Lower leg skin (tissue), 4 donors: ENCODE results near the gene RGPD6. TPM values are rescaled to one million over a fixed set of nuclear protein-coding genes. Genes with fewer than 3 reads are reported as not detected.
"Not testable (repeated sequence)": the region's sequence is repeated elsewhere in the genome, so short reads cannot be mapped to it uniquely, and the experiment has no call there.

Experiments used
- DNase-seq, 2 donors: peaks; one replicate each; pipeline ENCODE4 v3.0.0-alpha.2; 2019; ENCODE audit warnings: low spot score in 2 of 2
- H3K4me3 ChIP-seq: fragments of 200-600 bp; sonication (generic); 2 replicates; pipeline ENCODE4 v1.5.1; 2017; ENCODE audit warnings: mild to moderate bottlenecking, low read depth; ENCODE audit not compliant: poor library complexity, severe bottlenecking
- WGBS, 2 donors: methylation state at CpG; one replicate each; pipeline ENCODE4 v1.1.5; 2018; 5-methylcytosine and 5-hydroxymethylcytosine counted together
- intact Hi-C: fragments of 100-400 bp; cut with DNase I; formaldehyde crosslinking; loops from one replicate; pipeline ENCODE4 v1.15.0; 2023; ENCODE audit warnings: low total_unique reads
- total RNA-seq, 4 donors: library from RNA; depleted of rRNA; stranded (reverse); fragments of >200 nt; gene quantifications; one replicate each; pipeline ENCODE4 v1.1.0, GENCODE V29; 2016

The RGPD6 gene
- 10 to 100 TPM; 34.0 to 45.1 (median 38.3) TPM for total RNA-seq

DNA sequence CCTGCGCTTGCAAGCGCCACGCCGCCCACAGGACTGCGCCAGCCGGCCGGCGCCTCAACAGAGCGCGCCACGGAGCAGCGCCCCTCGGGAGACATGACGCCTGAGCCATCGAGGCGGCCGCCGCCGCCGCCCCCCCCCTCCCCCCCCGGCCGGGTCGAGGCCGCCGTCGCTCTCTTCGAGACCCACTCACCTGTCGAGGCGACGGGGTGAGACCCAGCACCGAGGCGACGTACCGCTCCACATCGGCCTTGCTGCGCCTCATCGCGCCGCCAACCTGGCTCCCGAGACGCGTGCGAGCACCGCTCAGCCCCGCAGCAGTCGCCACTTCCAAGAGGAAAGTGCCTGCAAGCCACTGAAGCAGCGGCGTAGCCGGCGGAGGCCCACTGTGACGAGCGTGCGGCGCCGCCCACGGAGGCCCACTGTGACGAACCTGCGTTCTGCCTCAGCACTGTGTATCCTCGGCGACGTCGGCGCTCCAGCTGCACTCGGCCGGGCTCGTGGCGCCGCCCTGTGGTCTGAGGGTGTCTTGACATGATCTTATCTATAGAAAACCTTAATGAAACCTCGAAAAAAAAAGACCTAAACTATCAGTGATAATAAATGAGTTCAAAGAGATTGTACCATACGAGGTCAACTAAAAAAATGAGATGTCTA, at the start of gene RGPD6:
Gene RGPD6, minus strand, starts transcription at position 460 of the 654 bp plus-strand sequence. Its CDS starts 198 bp downstream, at position 262.
- H3K4me3 ChIP-seq, intact Hi-C loops, DNase-seq: not testable (repeated sequence)
- WGBS, 2 donors, result no CpG with 5 or more reads among the region's 70 CpGs

GRCh38 chr2:110619326-110619939, 42.4 kb upstream of the RGPD6 start:
- DNase-seq, intact Hi-C loops, H3K4me3 ChIP-seq: not testable (repeated sequence)
- 60 to 72% methylated on average over 2 of the region's 9 CpGs for WGBS, 2 donors

DNA sequence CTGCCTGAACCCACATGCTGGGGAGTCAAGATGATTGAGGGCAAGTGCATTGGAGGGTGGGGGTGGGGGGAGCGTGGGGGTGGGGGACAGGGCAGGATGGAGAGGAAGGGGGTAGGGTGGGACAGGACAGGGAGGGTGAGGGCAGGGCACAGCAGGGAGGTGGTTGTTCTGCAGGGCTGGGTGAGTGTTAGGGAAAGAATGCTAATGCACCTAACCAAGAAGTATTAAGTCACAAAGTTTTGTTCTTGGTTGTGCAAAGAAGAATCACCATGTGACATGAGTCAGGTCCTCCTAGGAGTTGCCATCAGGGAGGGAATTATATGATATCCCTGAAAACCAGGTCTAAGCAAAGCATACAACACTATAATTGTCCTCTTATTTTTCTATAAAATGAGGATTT, 36.9 kb upstream of the RGPD6 start:
- intact Hi-C loops, DNase-seq, H3K4me3 ChIP-seq: not testable (repeated sequence)
- no CpG with 5 or more reads among the region's 1 CpG for WGBS, 2 donors

GRCh38 chr2:110610613-110611250, 33.7 kb upstream of the RGPD6 start:
- peak in 1 of 2 donors; percentile 45 for DNase-seq
- H3K4me3 ChIP-seq, intact Hi-C loops: not testable (repeated sequence)
- WGBS, 2 donors, result no CpG with 5 or more reads among the region's 94 CpGs

DNA sequence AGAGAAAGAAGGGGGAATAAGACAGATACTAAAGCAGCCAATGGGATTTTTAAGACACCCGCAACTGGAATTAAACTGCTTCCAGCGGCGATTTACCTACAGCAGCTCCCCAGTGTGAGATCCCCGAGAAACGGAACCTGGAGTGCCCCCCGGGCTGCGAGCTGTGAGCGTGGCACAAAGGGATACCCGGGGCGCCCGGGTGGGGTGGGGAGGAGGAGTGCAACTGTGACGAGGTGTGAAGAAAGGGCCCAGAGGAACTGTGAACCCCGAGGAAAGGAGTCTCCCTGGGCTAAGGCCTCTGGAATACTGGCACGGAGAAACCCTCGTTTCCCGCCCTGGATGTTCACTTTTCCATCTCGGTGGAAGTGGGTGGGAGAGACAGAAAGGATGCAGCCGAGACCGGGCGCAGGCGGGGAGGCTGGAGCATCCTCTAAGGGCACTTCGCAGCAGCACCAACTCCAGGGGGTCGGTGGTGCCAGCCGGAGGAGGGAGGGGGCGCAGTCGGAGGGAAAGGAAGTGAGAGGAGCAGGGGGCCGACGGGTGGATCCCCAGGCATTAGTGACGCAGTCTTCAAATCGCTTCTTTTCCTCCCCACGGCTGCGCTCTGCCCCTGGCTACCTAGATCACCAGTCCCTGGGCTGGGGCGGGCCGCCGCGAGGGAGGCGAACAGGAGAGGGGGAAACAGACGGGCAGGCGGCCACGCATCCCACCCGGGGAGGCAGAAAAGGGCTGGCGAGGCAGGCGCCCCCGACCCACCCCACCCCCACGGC, 33.0 kb upstream of the RGPD6 start:
- peak in 1 of 2 donors; percentile 77 for DNase-seq
- WGBS, 2 donors, result 0% methylated on average over 1 of the region's 45 CpGs; no CpG with 5 or more reads in 1 of the 2 donors
- H3K4me3 ChIP-seq, intact Hi-C loops: not testable (repeated sequence)

GRCh38 chr2:110608788-110609502, 31.9 kb upstream of the RGPD6 start:
- no CpG with 5 or more reads among the region's 8 CpGs for WGBS, 2 donors
- intact Hi-C loops, result not testable (repeated sequence)

DNA sequence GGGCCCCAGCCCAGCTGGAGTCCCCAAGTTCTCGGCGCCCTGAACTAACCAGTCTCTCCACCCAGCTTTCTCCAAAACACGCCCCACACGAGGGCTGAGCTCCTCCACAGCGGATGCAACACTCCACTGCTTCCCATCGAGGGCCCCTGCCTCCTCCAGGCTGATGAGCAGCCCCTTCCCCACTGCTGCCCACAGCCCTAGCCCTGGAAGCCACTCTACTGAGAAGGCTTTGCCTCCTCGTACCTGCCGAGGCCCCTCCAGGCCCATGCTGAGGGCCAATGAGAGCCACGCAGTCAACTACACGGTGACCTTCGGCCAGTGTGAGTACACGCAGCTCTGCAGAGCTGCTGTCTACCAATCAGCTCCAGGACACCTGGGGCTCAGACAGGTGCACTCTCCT, 28.0 kb upstream of the RGPD6 start:
- intact Hi-C loops, H3K4me3 ChIP-seq: not testable (repeated sequence)
- DNase-seq, result peak in 1 of 2 donors; percentile 53
- WGBS, 2 donors, result 72 to 84% methylated on average over 7 to 8 of the region's 12 CpGs

More at GRCh38 chr2:110608788-110609502, 31.9 kb upstream of the RGPD6 start:
- not testable (repeated sequence) for DNase-seq, H3K4me3 ChIP-seq

DNA sequence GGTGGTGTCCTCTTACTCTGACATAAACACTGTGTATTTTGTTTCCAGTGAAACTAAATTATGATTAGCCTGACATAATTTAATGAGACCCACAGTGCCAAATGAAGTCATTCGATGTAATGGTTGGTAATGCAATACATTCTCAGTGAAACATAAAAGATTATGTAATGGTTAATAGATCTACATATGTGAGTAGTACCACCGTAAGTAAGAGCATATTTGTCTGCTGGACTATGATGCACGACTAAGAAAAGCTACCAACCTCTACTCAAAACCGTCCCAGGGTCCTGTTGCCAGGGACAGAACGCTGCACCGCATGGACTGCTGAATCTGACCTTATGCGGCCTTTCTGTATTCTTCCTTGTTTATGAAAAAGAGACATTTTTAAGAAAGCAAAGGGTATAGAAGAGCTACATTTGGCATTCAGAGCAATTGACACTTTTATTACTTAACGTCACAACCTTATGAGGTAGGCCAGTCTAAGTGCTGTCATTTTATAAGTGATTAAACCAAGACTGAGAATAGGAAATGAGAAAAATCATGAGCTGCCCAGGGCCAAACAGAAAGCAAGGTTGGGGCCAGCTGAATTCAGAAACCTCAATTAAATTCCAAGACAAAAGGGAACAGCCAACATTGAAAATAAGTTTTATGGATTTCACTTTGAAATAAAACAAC, 27.0 kb upstream of the RGPD6 start:
- intact Hi-C loops, result not testable (repeated sequence)
- WGBS, 2 donors, result 63% methylated on average over 1 of the region's 8 CpGs; no CpG with 5 or more reads in 1 of the 2 donors

GRCh38 chr2:110602139-110602538, 25.1 kb upstream of the RGPD6 start:
- H3K4me3 ChIP-seq, DNase-seq, intact Hi-C loops: not testable (repeated sequence)
- 98% methylated on average over 6 of the region's 9 CpGs; no CpG with 5 or more reads in 1 of the 2 donors for WGBS, 2 donors

More for the DNA sequence above, 27.0 kb upstream of the RGPD6 start:
- H3K4me3 ChIP-seq, DNase-seq: not testable (repeated sequence)

DNA sequence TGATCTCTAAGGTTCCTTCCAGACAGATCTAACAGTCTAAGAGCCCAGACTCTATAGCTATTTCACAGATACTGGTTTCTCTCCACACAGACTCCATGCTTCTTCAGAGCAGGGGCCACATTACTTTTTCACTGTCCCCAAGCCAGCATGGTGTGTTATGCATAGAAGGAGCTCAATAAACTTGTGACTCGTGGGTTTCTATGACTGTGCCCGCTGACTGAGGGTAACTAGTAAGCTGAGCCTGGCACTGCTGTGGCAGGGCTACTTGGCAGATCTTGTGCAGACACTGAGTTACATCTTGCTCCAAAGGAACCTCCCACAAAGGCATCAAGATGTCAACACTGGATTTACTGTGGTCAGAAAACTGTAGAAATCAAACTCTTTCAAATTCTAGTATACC, 15.0 kb upstream of the RGPD6 start:
- intact Hi-C loops, DNase-seq, H3K4me3 ChIP-seq: not testable (repeated sequence)
- WGBS, 2 donors, result no CpG with 5 or more reads among the region's 2 CpGs

DNA sequence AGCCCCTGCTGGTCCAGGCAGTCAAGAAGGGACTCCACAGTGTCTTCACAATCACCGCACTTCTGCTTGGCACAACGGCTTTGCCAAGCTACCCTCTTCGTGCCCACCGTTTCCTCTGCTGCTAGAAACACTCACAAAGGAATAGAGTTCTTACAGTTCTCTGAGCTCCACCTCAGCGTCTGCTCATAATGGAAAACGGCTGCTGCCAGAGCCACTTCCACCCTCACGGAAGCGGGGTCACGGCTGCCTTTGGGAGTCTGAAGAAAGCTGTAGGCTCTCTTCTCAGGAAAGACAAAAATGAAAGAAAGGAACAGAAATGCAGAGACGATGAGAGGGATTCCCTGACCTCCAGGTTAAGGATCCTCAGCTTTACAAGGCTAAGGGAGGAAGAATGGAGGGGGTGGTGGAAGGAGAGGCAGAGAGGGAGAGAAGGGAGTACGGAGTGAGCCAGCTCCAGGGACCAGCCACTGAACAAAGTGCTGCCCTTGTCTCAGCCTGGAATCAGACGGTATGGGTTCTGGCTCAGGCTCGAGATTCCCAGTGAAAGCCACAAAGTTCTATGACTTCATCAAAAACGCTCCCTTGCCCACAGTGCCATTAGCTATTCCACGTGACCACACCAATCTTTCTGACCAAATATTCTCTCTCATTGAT, 12.8 kb upstream of the RGPD6 start:
- no CpG with 5 or more reads among the region's 15 CpGs for WGBS, 2 donors
- DNase-seq, intact Hi-C loops: not testable (repeated sequence)

DNA sequence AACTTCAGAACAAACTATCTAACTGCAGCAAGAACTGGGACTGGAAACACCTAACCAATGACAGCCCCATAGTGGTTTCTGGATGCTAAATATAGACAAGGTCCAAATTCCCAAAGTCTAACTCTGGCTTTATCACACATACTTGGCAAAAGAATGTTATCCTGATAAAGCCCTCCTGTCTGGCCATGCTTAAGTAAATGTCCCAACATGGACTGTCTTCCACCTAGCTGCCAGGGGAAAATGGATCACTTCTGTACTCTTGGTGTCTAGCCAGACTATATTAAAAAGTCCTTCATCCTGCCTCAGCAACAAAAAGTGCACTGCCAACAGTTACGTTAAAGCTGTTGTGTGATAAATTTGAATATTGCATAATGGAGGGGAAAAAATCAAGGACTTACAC, 11.5 kb upstream of the RGPD6 start:
- no CpG with 5 or more reads among the region's 1 CpG for WGBS, 2 donors
- H3K4me3 ChIP-seq, DNase-seq, intact Hi-C loops: not testable (repeated sequence)

More for the DNA sequence above, 12.8 kb upstream of the RGPD6 start:
- not testable (repeated sequence) for H3K4me3 ChIP-seq
